Embryonic facial prominence (tissue), 1 donor: ENCODE measurements around the gene PHLDA2.

ENCODE experiments used
- DNase-seq: peaks from one replicate; pipeline ENCODE4 v3.0.0-alpha.2; 2016; ENCODE audit errors: extremely low spot score

Gene PHLDA2

GRCh38 chr11:2929950-2930703 lies 907 bp upstream of the PHLDA2 start:
- no peak for DNase-seq

- no peak for DNase-seq
These were observed 320 bp upstream of the PHLDA2 start for GRCh38 chr11:2929531-2929949.

DNA sequence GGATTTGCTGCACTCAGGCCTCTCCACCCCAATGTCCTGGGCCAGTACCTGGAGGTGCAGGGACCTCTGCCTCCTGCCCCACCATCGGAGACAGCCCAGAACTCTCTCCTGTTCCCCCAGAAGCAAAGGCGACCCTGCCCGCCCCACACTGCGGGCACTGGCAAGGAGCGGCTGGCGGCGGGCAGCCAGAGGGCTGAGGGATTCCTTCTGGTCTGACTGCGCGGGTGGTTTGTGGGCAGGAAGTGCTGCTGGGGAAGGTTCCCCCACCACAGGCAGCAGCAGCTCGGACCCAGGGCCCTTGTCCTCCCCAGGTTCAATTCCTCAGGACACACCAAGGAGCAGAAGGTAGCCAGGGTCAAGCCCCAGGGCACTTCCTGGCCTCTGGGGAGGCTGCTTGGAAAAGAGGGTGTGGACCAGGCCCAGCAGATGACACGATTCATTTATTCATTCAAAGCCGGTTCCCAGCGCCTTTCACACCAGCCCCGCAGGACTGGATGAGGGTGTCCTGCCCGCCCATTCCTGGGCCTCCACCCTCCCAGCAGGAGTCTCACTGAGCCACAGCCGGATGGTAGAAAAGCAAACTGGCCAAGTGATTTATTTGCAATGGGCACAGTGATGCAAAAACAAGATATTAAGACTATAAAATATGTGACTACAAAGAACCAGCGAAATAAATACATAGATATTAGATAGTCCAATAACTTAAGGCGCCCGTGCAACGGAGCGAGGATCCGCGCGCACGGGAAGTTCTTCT lies 1.2 kb downstream of the PHLDA2 start:
- DNase-seq, result no peak

DNA sequence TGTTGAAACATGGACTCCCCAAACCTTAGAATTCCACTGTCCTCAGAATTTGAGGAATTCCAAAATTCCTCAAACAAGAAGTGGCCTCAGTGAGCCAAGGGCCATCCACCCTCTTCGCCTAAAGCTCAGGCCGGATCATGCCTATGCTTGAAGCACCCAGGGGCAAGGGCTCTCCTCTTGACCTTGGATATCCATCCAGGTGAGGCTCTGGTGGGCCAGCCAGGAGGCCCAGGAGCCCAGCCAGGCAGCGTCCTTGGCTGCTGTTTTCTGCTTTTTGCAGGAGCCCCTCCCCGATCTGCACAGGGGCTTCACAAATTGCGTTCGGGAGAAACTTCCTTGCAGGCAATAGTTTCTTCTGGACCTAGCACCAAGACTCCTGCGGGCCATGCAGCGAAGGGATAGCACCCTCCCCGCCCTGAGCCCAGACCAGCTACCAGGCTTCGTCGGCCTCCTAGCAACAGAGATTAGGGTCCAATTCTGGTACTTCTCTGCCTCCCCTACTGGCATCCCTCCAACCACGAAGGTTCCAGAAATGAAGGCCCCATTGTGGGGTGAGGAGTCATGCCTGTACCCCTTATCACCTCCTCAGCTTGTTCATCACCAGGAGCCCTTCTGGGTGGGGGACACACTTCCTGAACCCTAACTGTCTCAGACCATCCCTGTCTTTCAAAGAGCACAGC lies 2.0 kb downstream of the PHLDA2 start:
- DNase-seq, result no peak

GRCh38 chr11:2926611-2927051 lies 2.6 kb downstream of the PHLDA2 start:
- DNase-seq, result no peak

GRCh38 chr11:2924821-2925675 lies 4.2 kb downstream of the PHLDA2 start:
- DNase-seq, result no peak

DNA sequence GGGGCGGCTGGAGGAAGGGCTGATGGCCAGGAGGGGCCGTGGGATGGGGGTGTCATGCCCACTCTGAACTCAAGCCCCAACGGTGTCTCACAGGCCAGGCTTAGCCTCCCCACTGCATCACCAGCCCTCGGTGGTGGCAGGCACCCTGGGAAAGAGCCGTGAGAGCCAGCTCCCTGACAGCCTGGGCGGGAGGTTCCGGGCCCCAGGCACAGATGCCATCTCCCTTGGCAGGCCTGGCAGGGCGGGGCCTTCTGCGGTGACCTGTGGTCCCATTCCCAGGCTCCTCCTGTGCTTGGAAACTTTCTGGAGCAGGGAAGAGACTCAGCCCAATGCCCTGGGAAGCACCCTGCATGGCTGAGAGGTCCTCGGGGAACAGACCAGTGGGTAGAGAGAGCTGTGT lies 4.8 kb downstream of the PHLDA2 start:
- DNase-seq, result no peak

- DNase-seq, result no peak
These were observed 5.5 kb downstream of the PHLDA2 start for GRCh38 chr11:2923446-2924375.

GRCh38 chr11:2922655-2923054 lies 6.6 kb downstream of the PHLDA2 start:
- no peak for DNase-seq

GRCh38 chr11:2921742-2922493 lies 7.3 kb downstream of the PHLDA2 start:
- DNase-seq, result no peak

DNA sequence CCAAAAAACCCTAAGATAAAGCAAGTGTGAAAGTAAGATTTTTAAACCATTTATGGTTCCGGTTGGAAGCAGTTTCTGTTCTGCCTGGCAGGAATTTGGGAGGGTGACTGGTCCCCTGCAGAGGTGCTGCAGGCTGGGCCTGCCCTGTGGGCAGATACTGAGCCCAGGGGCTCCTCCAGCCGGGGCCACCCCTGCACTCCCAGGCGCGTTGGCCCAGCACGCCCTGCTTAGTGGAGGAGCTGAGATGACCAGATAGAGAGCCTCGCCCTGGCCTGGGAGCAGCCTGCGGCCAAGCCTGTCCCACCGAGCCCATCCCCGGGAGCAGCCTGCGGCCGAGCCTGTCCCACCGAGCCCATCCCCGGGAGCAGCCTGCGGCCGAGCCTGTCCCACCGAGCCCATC lies 8.0 kb downstream of the PHLDA2 start:
- DNase-seq, result no peak

DNA sequence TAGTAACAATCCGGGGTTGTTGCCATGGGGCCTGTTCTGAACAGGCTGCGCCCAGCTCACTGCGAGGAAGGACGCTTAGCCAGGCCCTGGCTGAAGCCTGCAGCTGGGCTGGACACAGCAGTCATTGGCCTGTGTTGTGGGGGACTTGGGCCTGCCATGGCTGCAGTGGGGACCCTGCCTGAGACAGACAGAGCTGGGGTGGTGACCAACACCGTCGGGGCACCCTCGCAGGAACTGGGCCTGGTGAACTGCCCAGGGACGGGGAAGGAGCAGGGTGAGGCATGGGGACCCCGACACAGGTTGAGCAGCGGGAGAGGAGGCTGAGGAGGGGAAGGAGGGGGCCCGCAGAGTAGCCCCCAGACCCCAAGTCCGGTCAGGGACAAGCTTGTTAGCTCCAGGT lies 8.9 kb downstream of the PHLDA2 start:
- DNase-seq, result no peak

DNA sequence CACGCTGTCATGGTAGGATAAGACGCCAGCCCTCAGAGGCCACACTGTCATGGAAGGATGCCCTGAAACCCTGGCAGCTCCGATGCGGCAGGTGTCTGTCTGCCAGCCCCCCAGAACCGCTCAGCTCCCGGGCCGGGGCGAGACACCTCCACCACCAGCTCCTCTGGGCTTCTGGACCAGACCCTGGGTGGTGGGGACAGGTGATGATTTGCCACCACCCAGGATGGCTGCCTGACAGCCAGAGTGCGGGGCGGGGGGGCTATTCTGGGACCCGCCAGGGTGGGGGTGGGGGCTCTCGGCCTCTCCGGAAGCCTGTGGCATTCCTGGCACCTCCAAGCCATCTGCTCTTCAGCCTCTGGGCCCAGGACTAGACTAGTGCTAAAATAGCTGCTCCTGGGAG lies 9.4 kb downstream of the PHLDA2 start:
- DNase-seq, result no peak

DNA sequence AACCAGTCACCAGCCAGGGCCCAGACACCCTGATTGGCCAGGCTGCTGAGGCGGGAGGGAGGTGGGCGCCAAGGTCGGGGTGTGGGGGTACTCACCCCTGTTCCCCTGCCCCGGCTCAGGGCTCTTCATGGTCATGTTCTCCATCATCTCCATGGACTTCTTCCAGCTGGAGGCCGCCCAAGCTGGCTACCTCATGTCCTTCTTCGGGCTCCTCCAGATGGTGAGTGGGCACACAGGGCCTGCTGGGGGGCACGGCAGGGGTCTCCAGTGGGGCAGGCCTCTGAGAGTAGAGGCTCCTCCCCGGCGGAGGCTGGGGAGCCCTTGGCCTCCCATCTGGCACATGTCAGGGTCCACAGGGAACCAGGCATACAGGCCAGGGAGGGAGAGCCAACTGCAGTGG lies 10.0 kb downstream of the PHLDA2 start:
- DNase-seq, result no peak

DNA sequence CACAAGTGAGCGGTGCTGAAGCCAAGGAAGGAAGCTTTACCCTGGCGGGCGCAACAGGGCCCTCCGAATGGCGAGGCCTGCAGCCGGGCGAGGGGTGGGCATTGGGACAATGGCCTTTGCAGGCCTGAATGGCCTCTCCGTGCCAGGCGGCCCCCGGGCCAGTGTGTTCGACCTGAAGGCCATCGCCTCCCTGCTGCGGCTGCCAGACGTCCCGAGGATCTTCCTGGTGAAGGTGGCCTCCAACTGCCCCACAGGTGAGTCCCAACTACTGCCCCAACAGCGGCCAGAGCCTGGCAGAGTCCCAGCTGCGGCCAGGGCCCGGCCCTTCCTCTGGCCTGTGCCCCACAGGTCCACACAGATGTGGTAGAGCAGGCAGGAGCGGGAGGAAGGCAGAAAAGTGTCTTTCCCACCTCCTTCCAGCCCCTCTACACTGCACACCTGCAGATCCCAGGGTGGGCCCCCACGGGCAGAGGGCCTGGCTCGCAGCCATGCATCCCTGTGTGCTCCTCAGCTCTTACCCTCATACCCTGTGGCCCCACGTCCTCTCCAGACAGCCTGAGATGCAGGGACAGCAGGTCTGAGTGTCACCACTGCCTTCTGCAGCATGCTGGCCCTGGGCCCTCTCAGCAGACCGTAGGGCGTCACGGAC lies 11.3 kb downstream of the PHLDA2 start:
- DNase-seq, result no peak

DNA sequence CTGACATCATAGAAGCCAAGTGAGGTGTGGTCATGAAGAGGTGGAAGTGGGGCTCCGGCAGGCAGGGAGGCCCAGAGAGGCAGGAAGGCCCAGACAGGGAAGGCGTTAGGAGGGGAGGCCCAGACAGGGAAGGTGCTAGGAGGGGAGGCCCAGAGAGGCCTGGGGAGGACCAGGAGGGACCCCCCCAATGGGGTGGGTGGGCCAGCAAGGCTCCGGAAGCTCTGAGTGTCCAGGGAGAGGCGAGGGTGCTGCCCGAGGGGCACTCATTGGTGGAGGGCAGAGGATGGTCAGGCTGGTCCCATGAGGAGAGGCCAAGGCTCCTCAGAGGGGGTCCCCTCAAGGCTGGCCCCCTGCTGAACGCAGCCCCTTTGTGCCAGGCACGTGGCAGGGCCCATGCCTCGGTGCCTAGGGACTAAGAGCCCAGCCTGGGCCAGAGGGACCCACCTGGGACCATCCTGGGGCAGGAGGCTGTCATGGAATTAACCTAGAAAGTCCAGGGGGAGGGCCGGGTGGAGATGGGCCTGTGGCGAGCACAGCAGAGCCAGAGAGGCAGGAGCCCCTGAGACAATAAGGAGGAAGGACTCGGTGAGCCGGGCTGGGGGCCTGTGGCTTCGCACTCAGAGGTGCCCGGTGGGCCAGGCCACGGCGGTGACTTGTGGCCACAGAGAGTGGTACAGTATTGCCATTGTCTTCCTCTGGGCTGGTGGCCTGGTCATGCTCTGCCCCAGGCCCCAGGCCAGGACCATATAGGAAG lies 12.2 kb downstream of the PHLDA2 start:
- no peak for DNase-seq

- no peak for DNase-seq
These were observed 12.9 kb downstream of the PHLDA2 start for GRCh38 chr11:2916114-2916891.

GRCh38 chr11:2915473-2915872 lies 13.7 kb downstream of the PHLDA2 start:
- DNase-seq, result no peak
